Measurements from ENCODE around the gene PACS2.

GRCh38 chr14:105385322-105385637 lies 70.7 kb downstream of the PACS2 start:
- TF ChIP-seq, protein P1, sequence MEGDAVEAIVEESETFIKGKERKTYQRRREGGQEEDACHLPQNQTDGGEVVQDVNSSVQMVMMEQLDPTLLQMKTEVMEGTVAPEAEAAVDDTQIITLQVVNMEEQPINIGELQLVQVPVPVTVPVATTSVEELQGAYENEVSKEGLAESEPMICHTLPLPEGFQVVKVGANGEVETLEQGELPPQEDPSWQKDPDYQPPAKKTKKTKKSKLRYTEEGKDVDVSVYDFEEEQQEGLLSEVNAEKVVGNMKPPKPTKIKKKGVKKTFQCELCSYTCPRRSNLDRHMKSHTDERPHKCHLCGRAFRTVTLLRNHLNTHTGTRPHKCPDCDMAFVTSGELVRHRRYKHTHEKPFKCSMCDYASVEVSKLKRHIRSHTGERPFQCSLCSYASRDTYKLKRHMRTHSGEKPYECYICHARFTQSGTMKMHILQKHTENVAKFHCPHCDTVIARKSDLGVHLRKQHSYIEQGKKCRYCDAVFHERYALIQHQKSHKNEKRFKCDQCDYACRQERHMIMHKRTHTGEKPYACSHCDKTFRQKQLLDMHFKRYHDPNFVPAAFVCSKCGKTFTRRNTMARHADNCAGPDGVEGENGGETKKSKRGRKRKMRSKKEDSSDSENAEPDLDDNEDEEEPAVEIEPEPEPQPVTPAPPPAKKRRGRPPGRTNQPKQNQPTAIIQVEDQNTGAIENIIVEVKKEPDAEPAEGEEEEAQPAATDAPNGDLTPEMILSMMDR (conservative IDR thresholded peaks at IDR 0.05; ENCODE audit: low read depth, low read length): no peak
- no peak for TF ChIP-seq EZH2 (IDR thresholded peaks at IDR 0.05; ENCODE audit: low read length, unreplicated experiment)
